Measurements from ENCODE around the gene STMN1.

GRCh38 chr1:25898223-25899015, 7.8 kb downstream of the STMN1 start:
- TF ChIP-seq EZH2 (IDR thresholded peaks at IDR 0.05; ENCODE audit: low read length), result no peak
- TF ChIP-seq, protein P1, sequence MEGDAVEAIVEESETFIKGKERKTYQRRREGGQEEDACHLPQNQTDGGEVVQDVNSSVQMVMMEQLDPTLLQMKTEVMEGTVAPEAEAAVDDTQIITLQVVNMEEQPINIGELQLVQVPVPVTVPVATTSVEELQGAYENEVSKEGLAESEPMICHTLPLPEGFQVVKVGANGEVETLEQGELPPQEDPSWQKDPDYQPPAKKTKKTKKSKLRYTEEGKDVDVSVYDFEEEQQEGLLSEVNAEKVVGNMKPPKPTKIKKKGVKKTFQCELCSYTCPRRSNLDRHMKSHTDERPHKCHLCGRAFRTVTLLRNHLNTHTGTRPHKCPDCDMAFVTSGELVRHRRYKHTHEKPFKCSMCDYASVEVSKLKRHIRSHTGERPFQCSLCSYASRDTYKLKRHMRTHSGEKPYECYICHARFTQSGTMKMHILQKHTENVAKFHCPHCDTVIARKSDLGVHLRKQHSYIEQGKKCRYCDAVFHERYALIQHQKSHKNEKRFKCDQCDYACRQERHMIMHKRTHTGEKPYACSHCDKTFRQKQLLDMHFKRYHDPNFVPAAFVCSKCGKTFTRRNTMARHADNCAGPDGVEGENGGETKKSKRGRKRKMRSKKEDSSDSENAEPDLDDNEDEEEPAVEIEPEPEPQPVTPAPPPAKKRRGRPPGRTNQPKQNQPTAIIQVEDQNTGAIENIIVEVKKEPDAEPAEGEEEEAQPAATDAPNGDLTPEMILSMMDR (optimal IDR thresholded peaks at IDR 0.05 in 1 of 3, IDR thresholded peaks at IDR 0.05 in 1 of 3, conservative IDR thresholded peaks at IDR 0.05 in 1 of 3; ENCODE audit: extremely low read depth in 1 of 3, insufficient read depth in 2 of 3, low read length in 3 of 3), result no peak
